T-helper 22 cell (primary cell): ENCODE results near the gene COL1A1.

Source experiments
- DNase-seq: peaks from one replicate; pipeline ENCODE4 v3.0.0-alpha.2; 2020; ENCODE audit warnings: low read depth

COL1A1 gene

DNA sequence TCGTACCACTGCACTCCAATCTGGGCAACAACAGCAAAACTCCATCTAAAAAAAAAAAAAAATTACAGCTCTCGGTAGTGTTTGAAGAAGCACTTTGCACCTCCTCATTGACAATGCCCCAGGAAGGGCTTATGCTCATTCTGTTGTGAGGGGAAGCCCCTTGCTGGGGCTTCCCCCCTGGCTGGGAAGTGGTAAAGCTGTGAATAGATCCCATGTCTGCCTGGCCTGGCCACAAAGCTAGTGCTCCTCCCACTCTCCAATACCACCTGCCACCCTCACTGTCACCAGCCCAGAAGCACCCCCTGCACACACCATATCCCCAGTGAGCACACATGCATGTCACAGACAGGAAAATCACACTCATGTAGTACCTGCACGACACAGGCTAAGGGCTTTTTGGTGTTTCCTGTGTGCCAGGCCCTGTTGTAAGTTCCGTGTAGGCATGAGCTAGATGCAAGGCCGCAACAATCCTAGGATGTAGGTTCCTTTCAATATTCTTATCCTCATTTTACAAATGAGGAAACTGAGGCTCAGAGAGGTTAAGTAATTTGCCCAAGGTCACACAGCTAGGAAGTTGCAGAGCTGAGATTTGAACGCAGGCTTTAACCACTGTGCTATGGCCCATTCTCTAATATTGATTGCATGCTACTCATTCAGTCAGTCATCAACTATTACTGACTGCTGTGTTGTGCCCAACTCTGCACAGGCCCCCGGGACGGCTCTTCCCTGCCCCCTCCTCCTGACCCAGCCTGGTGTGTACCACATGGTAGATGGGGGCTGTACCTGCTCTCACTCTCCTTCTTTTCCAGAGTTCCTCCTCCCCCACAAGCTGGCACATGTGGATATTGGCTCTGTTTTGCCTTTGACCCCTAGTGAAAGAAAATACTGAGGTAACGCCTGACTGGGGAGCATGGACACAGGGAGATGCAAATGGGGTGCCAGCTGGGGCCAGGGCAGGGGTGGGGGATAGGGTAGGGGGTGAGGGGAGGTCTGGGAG, 11.9 kb upstream of the COL1A1 start:
- DNase-seq = no peak

DNA sequence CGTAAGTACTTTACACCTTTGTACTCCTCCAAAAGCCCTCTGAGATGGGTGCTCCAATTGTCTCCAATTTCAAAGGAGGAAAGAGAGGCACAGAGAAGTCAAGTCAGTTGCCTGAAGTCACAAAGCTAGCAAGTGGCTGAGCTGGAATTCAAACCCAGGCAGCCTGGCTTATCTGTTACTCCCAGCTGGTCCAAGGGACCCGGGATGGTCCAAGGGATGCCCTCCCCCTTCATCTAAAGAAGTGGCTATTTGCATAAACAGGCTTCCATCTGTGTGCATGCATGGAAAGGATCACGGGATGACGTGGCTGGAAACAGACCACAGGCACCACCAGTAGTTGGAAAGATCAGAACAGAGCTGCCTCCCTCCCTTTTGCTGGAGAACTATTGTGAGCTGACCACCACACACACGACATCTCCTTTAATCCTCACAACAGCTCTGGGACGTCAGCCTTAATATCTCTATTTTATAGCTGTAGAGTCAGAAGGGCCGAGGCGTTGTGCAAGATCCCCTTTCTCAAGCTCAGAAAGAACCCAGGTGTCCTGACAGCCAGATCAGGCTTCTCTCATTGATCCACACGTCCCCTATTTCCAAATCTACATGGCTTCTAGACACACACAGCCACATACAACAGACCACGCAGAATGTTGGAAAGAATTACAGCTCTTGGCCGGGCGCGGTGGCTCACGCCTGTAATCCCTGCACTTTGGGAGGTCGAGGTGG, 10.9 kb upstream of the COL1A1 start:
- DNase-seq = no peak

DNA sequence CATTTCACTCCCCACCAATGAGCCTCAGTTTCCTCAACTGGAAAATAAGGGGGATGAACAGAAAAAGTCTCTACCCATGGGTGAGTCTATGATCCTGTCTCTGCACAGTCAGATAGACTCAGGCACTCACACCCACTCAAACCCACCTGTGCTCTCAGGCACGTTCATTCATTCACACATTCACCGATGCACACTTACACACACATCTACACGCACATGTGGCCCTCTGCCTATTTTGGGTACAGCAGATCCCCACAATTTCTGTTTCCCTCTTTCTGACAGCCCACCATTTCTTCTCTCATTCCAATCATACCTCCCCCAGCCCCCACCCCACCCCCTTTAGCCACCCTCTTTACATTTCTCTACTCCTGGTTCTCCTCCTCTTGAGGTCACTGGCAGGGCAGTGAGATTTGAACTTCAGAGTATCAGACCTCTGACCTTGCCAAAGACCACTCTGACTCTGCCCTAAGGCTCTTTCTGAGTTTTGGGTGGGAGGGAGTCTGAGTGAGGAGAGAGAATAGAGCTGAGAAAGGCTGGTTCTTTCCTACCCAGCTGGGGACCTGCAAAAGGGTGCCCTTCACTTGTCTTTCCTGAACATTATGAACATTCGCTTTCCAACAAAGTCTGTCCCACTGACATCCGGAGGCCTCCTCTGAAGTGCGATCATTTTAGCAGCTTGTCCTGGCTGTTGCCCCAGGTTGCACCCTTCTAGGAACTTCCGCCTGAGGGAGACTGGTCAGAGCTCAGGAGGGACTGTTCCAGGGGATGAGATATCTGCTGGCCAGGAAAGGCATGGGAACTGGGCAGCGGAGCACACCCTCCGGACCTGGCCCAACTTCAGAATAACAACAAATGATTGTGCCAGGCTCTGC, 10.1 kb upstream of the COL1A1 start:
- no peak for DNase-seq

DNA sequence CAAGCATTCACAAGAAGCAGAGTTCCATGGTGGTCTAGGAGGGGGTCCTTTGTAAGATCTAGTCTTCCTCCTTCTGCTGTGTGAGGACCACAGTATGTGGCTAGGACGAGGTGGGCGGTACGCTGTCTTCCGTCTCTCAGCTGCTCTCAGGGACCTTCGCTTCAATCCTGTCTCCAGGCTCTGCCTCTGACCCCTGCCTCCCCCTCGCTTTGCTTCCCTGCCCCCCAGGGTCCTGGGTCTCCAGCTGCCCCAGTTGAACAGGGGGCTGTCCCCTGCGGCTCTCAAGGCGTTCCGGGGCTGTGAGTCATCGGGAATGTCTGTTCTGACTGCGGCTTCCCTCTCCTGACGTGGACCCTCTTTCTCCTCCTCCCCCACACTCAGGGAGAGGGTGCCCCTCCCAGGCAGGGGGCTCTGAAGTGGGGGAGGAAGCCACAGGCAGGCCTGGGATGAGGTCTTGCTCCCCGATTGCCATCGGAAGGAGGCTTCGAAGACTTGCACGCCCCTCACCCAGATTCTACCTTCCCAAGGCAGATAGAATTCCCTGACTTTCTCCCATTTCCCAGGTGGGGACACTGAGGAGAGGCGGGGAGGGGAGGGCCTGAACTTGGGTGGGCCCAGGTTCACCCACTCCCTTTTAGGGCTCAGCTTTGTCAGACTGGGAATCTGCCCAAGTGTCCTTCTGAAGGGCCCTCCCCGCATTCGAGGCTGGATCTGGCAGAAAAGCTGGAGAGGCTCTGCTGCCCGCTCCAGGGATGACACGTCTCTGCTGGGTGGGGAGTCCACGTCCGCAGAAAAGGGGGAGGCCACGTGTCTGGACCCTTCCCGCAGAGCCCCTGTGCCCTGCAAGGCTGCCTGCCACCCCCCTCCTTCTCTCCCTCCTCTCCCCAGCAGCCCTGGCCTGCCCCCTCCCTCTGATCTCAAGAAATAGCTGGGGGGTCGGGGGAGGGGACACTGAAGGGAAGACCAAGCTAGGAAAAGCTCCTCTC, 9.1 kb upstream of the COL1A1 start:
- DNase-seq = no peak

DNA sequence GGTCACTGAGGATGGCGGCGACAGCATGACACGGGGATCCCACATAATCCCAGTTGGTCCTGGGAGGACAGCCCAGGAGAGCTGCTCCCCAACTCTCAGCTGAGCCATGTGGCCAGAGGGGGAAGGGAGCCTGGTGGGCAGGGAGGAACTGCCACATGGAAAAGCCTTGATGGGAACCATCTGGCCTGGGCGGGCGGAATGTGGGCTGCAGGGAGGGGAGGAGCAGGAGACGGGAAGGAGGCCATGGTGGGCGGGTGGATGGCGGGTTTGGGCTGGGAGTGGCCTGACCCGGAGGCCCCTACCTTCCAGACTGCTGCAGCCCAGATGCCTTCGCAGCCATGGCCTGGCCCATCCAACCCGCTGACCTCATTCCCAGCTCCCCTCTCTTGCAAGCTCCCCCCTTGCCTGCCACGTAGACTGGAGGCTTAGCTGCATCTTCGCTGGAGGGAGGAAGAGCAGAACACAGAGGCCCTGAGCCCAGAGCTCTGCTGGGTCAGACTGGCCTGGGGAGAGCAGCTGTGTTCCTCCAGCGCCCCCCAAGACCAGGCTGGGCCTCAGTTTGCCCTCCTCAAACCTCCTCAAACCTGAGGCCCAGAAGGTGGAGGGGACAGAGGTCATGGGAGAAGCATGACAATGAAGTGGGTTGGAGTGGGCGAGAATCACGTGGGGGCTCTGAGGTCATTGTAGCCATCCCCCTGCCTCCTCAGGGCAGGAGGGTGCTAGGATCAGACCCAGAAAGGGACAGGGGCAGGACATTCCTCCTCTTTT, 8.2 kb upstream of the COL1A1 start:
- DNase-seq = no peak

DNA sequence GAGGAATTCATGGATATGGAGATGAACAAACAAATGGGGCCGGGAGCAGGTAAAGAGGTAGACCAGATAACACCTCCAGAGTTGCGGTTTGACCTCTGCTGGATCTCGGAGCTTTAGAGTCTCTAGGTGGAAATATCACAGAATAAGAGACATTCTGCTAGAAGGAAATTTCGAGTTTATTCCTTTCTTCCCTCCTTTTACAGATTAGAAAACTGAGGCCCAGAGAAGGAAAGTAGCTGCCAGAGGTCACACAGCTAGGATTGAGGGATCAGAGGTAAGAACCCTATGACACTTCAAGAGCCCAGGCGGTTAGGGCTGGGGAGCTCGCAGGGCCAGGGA, 7.7 kb upstream of the COL1A1 start:
- DNase-seq = no peak

DNA sequence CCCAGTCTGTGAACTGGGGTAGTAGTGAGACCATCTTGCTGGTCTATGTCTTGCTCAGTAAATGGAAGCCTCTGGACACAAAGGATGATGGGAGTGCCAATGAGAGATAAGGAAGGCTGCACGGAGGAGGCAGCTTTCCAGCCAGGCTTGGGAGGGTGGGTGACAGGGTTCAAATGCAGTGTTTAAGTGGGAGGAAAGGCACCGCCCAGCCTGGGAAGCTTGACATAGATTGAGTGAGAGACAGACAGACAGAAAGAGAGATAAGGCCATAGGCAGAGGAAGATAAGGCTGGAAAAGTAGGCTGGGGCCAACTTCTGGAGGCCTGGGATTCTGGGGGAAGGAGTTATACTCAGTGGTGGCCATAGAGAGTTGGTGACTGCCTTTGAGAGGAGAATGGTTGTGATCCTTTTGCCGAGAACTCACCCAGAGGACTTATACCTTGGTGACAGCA, 7.2 kb upstream of the COL1A1 start:
- DNase-seq = no peak

DNA sequence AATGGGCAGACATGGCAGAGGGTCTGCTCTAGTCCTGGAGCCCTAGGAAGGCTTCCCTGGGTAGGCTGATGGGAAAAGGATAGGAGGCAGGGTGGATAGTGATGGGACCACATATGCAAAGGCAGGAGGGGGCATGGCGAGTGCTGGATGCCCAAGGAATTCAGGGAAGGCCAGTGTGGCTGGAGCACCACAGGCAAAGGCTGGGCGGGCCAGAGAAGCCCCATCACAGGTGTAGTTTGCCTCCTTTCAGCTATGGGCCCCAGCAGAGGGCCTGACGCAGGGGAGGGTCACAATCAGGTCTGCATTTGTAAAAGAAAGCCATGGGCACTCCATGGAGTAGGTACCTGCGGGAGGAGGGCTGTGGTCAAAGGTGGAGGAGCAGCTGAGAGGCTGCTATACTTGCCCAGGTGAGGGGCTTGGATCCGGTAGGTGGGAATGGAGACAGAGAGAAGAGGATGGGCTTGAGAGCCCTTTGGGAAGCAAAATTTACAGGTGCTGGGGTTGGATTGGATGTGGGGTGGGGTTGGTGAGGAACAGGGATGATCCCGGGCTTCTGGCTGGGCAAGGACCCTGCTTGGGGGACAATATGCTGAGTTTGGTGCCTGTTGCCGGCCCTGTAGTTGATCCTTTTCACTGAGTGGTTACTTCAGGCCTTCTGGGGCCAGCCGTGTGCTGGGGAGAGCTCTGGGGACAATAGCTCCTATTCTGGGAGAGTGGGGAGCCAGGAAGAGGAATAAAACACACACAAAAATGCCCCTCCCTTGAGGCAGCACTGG, 6.5 kb upstream of the COL1A1 start:
- no peak for DNase-seq

DNA sequence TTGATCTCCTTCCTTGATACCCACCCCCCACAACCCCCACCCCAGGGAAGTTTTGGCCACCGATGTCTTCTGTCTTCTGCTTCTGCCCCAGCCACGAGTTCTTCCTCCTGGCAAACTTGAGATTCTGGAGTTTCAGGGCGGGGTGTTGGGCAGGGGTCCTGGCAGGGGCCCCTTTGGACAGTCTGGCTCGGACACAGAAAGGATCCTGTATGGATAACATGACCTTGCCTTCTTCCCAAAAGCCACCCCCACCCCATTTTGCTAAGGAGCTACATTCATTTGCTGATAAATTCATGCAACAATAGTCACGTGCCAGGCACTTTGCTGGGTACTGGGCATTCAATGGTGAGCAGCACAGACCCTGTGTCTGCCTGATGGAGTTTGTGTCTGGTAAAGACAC, 5.9 kb upstream of the COL1A1 start:
- DNase-seq = no peak

DNA sequence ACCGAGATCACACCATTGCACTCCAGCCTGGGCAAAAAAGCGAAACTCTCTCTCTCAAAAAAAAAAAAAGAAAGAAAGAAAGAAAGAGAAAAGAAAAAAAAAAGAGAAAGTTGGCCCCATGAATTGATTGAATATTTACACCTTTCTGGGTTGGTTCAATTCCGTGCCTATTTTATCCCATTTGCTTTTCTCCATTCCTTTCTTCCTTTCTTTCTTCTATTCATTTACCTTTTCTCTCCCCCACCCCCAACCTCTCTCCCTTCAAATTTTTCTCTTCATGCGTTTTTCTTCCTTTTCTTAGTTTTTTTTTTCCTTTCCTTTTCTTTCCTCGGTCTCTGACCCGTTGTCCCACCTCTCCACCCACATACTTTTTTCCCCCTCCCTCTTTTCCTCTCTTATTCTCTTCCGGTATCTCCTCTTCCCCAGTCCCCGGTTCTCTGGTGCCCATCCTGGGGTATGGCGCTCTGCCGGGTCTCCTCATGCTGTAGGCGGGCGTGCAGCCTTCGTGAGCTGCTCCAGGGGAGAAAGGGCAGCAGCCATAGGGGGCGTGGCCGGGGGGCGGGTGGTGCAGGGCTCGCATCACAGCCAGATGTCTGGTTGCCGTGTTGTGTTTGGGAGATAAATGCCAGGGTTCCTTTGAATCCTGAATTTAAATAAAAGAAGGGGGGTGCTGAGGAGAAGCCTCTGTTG, 5.3 kb upstream of the COL1A1 start:
- DNase-seq = no peak

DNA sequence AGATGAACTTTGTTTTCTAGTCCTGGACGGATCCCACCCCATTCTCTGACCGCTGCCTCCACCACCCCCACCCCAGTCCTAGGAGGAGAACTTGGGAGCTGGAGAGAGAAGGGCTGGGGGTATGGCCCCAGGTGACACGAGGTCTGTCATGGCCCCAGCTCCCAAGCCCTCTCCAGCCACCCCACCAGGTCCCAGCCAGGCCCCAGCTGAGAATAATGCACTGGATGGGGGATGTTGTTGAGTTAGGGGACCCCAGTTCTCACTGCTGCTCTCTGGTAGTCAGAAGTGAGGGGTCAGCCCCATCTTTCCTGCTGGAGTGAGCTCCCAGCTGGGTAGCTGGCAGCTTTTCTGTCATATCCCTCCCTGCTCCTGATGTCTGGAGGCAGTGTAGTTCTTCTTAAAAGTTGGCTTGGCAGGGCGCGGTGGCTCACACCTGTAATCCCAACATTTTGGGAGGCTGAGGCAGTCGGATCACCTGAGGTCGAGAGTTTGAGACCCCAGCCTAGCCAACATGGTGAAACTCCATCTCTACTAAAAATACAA, 4.6 kb upstream of the COL1A1 start:
- no peak for DNase-seq

DNA sequence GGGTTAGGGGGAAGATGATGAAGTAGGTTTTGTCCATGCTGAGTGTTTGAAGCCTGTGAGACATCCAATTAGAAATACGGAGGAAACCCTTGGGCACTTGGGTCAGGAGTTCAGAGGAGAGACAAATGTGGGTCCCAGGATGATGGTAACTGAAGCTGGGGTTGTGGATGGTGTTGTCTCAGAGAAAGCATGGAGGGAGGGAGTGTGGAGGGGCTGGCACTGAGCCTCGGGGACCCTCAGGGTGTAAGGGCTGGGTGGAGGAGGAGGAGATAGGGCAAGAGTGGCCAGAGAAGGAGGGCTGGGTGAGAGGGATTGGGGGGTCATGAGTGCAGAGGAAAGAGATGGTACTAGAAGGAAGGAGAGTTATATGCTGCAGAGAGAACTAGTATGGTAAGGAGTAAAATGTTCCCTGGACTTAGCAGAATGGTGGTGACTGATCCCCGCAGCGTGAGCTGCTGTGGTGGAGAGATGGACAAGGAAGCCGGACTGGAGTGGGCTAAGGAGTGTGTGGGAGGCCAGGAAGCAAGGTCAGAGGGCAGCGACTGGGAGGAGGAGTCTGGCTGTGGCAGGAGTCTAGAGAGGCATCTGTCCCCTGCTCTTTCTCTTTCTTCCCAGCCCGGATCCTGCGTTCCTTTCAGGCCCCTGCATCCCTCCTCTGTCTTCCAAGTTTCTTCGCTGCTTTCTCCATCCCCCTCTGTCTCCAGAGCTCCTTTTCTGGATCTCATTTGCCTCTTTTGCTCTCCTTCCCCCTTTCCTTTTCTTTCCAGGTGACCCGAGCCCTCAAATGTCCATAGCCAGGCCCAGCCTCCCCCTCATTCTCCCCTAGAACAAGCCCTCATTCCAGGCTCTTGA, 3.9 kb upstream of the COL1A1 start:
- no peak for DNase-seq

DNA sequence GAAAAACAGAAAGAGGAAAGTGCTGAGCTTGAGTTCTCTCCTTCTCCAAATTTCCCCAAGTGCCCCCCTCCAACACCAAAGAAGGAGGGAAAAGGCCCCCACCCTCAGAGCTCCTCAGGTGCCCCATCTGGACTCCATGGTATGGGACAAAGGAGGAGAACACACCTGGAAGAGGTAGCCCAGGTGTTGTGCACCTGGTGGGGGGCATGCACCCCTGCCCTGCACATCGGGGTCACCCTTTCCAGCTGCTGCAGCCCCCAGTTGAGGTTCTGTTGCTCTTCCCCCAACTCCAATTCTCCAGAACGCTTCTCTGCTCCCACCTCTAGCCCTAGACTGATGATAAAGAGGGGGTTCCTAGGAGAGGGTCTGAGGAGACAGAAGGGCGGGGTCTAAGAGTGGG, 3.0 kb upstream of the COL1A1 start:
- DNase-seq = no peak

DNA sequence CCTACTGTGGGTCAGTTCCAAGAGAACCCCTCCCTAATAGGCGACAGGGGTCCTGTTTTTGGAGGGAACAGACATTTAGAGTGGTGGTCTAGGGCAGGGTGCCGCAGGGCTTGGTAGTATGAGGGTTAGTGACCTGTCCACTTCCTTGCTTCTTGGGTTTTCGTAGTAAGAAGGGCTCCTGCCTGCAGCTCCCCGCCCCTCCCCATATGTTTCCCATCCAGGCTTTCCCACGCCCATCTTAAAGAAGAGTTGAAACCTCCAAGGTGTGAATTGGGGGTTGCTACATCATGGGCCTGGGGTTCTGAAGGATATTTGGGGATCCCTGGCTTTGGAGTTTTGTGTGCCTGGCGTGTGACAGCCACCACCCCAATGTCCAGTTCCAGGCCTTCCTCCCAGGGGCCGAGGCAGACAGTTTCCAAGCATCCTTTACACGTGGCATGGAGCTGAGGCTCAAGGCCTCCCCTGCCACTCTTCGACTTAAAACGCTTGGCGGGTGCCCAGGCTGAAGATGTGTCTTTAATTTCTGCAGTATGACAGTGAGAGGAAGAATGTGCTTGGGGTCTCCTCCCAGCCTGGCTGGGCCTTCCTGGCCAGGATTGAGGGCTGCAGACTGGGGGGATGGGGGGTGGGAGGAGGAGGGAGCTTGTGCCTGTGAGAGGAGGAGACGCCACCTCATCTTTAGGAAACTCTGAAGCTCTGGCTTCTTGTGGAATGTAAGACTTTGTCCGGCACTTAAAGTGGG, 2.3 kb upstream of the COL1A1 start:
- no peak for DNase-seq

DNA sequence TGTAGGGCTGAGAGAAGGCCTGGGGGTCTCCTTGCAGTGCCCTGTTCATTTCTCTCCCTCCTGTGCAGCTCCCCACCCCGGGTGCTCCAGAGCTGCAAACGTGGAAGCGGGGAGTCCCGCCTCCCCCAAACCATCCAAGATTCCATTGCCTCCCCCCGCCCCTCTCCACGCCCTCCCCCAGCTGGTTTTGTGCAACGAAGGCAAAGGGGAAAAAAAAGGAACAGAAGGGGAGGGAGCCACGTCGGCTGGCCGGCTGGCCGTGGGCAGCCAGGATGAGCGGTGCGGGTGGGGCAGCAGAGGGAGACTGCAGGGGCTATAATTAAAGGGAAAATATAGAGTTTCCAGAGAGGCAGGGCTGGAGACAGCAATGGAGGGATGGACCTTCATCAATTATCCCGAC, 1.7 kb upstream of the COL1A1 start:
- no peak for DNase-seq

DNA sequence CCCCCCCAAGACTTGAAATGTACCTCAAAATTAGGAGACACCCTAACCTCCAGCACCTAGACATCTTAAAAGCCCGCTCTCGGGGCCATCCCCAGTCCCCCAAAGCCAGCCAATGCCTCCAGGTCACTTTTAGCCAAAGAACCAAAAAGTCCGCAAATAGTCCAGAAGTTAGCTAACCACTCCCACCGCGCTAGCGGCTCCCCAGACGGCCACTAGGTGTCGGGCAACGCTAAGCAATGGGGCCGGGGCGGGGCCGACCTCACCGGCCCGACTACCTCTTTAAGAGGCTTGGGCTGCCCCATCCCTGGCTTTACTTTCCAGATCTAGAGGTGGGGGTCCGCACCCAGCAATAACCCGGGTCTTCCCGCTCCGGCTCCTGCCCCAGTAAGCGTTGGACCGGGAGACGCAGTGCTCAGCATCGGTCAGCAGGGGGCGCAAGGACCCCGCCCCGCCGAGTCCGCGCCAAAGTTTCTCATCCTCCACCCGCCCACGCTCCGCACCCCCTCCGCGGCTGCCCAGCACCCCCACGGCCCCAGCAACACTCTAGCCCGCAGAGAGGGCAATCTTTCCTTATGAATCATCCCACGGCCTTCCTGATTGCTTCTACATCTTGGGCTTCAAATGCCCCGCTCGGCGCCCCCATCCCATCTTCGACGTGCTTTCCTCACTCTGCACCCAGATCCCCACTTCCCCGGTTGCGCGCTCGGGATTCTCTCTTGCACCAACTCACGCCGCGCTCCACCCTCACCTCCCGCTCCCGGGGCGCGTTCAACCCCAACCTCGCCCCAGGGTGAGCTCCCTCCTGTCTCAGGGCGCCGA, 765 bp downstream of the COL1A1 start:
- DNase-seq = peak; percentile 46
